Cardiac muscle cell (in vitro differentiated cells and primary cell): ENCODE data around the gene ANAPC2. TPM values are rescaled to one million over a fixed set of nuclear protein-coding genes. Genes with fewer than 3 reads are reported as not detected.

ENCODE experiments used
- DNase-seq, 2 donors: peaks; one replicate each; pipeline versions ENCODE4 v3.0.0 to v3.0.0-alpha.2; 2010 to 2017; ENCODE audit warnings: low read depth in 1 of 2, low spot score in 1 of 2
- H3K27ac ChIP-seq: fragments of 200-600 bp; sonication (generic); 2 replicates; pipeline ENCODE4 v1.5.1; 2016
- H3K27me3 ChIP-seq: fragments of 200-600 bp; sonication (generic); 2 replicates; pipeline ENCODE4 v1.6.0; 2016; ENCODE audit warnings: control low read depth
- H3K36me3 ChIP-seq: fragments of 200-600 bp; sonication (generic); 2 replicates; pipeline ENCODE4 v1.5.1; 2016; ENCODE audit warnings: control low read depth
- H3K4me1 ChIP-seq: fragments of 200-600 bp; sonication (generic); 2 replicates; pipeline ENCODE4 v1.8.1; 2017; ENCODE audit warnings: low read depth, mild to moderate bottlenecking, mixed run types
- H3K4me3 ChIP-seq: fragments of 200-600 bp; sonication (generic); 2 replicates; pipeline ENCODE4 v1.5.1; 2016; ENCODE audit warnings: mild to moderate bottlenecking
- H3K9me3 ChIP-seq: fragments of 200-600 bp; sonication (generic); 2 replicates; pipeline ENCODE4 v1.5.1; 2017; ENCODE audit warnings: low read depth, mild to moderate bottlenecking, control low read depth
- CTCF ChIP-seq: IDR thresholded peaks from 2 replicates; pipeline ENCODE4 v1.5.1; 2012; ENCODE audit warnings: low read depth, mild to moderate bottlenecking, low read length
- polyA plus RNA-seq: library from polyadenylated mRNA; unstranded; fragments of >200 nt; fragmentation: Nextera tagmentation; extraction: Ambion mirVana; gene quantifications from 2 replicates; pipeline ENCODE4 v1.2.1, GENCODE V29; 2016
- total RNA-seq: library from RNA; depleted of rRNA; stranded (reverse); fragments of >200 nt; gene quantifications from 2 replicates; pipeline ENCODE4 v1.2.3, GENCODE V29; 2016

Gene ANAPC2
- total and polyA plus RNA-seq, 2 experiments from 2014 or later = 15.5 to 42.8 TPM

- Histone ChIP-seq H3K4me1 (no peaks in the 10 kb centered on the region), H3K36me3 (peaks cover 18% of the 10 kb centered on the region)
Observed at GRCh38 chr9:137180491-137180890, 7.9 kb downstream of the ANAPC2 start.

GRCh38 chr9:137179761-137180160, 8.6 kb downstream of the ANAPC2 start:
- DNase-seq = no peak
- no peak for TF ChIP-seq CTCF
- Histone ChIP-seq H3K4me3 (no peak overlapping the region), H3K36me3 (peaks cover 18% of the 10 kb centered on the region), H3K4me1 (no peaks in the 10 kb centered on the region), H3K27ac (no peak overlapping the region), H3K27me3 (peaks cover 15% of the 10 kb centered on the region), H3K9me3 (no peaks in the 10 kb centered on the region)

More at GRCh38 chr9:137180491-137180890, 7.9 kb downstream of the ANAPC2 start:
- Histone ChIP-seq H3K27ac (no peak overlapping the region), H3K27me3 (peaks cover 8% of the 10 kb centered on the region), H3K9me3 (no peaks in the 10 kb centered on the region), H3K4me3 (no peak overlapping the region)
- no peak for DNase-seq
- TF ChIP-seq CTCF = no peak

- Histone ChIP-seq H3K27me3 (peaks cover 21% of the 10 kb centered on the region), H3K27ac (no peak overlapping the region), H3K36me3 (peaks cover 18% of the 10 kb centered on the region), H3K4me1 (no peaks in the 10 kb centered on the region), H3K9me3 (no peaks in the 10 kb centered on the region), H3K4me3 (no peak overlapping the region)
- no peak for DNase-seq
- TF ChIP-seq CTCF = no peak
Observed at GRCh38 chr9:137178939-137179630, 9.3 kb downstream of the ANAPC2 start.

- Histone ChIP-seq H3K27me3 (peaks cover 28% of the 10 kb centered on the region), H3K4me1 (no peaks in the 10 kb centered on the region), H3K27ac (no peak overlapping the region), H3K9me3 (no peaks in the 10 kb centered on the region), H3K36me3 (peaks cover 15% of the 10 kb centered on the region), H3K4me3 (no peak overlapping the region)
- DNase-seq = no peak
- TF ChIP-seq CTCF = no peak
Observed at GRCh38 chr9:137178201-137178938, 10.0 kb downstream of the ANAPC2 start.

- Histone ChIP-seq H3K27ac (no peak overlapping the region), H3K4me1 (no peaks in the 10 kb centered on the region), H3K27me3 (peaks cover 46% of the 10 kb centered on the region), H3K36me3 (peaks cover 5% of the 10 kb centered on the region), H3K4me3 (no peak overlapping the region), H3K9me3 (no peaks in the 10 kb centered on the region)
- DNase-seq = peak; percentile 47 to 54
- peak; percentile 67 for TF ChIP-seq CTCF
Observed at GRCh38 chr9:137176302-137177182, 11.8 kb downstream of the ANAPC2 start.
